ENCODE results near the gene PPP1R16B.
A peak's percentile ranks its signal among the peaks of the same experiment; 100 is the strongest.

PPP1R16B gene

DNA sequence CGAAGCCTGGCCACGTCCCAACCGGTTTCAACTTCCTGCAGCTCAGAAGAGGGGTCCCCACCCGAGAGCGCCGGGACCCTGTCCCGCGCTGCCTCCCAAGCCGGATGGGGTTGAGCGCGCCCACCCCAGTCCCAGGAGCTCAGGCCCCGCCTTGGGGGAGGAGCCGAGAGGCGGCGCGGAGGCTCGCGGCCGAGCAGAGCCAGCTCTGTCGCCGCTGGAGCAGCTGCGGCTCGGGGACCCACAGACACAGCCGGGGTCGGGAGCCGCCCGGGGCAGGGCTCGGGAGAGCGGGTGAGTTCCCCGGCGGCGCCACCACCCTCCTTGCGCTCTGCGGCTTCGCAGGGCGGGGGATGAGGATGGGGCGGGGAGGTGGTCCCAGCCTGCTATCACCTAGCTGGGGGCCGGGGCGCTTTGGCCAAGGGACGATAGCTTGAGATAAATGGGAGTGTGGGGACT is at the start of gene PPP1R16B:
TSS of gene PPP1R16B (plus strand) at position 196 of the 456 bp plus-strand sequence. CDS start 30,229 bp downstream, outside the sequence.
- peak; percentile 74 for DNase-seq

DNA sequence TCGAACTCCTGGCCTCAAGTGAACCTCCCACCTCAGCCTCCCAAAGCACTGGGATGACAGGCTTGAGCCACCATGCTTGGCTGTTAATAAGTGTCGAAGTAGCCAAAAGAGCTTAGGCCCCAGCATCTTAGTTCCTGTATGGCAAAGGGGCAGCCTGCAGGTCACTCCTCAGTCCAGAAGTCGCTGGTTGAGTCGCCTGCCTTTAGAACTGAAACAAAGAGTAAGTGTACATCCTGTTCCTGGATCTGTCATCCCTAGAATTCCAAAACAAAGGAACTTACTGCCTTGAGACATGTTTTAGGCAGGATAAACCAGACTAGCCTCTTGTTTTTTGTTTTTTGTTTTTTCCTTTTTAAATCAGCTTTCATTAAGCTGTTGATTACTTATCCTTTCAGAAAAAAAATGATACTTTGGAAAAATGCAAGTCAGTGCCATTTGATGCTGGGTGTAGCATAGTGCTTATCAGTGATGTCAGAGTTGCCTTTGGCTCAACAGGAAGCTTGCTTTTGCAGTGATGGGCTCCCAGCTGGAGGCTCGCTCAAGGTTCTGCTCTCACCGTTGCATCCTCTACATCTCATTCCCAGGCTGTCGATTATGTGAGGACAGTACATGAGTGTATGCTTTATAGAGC is 48.2 kb upstream of the PPP1R16B start:
- no peak for DNase-seq

DNA sequence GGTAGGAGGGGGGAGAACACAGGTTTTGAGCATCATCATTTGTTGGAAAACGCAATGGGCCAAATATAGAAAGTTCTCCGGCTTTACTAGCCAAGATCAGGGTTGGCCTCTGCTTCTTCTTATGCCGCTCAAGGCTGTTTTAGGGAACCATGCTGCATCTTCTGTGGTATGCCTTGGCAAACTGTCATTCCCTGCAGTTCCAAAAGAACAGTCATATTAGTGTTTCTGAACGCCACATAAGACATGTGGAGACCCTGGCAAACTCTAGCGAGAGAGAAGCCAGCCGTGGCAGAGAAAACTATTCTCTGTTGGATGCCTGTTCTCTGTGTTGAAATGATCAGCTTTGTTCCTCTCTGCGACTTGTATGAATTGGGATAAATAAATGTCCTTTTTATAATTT is 46.4 kb upstream of the PPP1R16B start:
- DNase-seq, result no peak

DNA sequence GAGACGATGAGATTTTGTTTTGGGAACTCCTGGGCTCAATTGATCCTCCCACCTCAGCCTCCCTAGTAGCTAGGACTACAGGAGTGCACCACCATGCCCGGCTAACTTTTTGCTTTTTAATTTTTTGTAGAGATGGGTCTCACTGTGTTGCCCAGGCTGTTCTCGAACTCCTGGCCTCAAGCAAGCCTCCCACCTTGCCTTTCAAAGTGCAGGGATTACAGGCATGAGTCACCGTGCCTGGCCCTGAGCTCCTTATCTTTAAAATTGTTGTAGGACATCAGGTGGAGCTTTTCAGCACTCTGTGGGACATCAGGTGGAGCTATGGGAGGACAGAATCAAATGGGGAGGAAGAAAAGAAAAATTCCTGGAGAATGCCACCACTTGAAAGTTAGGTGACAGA is 44.5 kb upstream of the PPP1R16B start:
- no peak for DNase-seq

DNA sequence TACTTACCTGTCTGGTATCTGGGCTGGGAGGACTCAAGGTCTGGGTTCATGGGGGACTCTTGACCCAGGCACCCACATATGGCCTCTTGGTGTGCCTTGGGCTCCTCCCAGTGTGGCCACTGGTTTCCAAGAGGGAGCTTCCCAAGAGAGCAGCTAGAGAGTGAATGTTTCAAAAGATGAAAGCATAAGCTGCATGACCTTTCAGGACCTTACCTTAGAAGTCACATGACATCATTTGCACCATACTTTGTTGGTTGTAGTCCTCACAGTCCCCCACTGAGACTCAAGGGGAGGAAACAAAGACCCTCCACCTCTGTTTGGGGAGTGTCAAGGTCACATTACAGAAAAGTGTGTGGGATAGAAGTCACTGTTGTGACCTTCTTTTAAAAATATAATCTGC is 43.3 kb upstream of the PPP1R16B start:
- no peak for DNase-seq

- no peak for DNase-seq
Measured at GRCh38 chr20:38763616-38764015, 41.9 kb upstream of the PPP1R16B start.

- no peak for DNase-seq
Measured at GRCh38 chr20:38764567-38765318, 40.8 kb upstream of the PPP1R16B start.

DNA sequence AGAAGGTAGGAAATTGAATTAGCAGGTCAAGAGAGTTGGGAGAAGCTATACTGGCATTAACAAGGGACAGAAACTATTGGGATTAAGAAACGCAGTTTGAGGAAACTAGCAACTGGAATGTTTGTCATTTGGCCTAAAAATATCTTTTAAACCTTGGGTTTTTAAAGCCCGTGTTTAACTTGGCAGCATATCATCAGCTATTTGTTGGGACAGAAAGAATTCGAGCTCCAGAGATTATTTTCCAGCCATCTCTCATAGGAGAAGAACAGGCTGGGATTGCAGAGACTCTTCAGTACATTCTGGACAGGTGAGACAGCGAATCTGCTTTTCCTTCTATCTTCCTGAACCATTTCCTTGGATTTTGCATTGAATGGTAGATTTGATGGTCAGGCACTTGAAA is 39.4 kb upstream of the PPP1R16B start:
- no peak for DNase-seq

DNA sequence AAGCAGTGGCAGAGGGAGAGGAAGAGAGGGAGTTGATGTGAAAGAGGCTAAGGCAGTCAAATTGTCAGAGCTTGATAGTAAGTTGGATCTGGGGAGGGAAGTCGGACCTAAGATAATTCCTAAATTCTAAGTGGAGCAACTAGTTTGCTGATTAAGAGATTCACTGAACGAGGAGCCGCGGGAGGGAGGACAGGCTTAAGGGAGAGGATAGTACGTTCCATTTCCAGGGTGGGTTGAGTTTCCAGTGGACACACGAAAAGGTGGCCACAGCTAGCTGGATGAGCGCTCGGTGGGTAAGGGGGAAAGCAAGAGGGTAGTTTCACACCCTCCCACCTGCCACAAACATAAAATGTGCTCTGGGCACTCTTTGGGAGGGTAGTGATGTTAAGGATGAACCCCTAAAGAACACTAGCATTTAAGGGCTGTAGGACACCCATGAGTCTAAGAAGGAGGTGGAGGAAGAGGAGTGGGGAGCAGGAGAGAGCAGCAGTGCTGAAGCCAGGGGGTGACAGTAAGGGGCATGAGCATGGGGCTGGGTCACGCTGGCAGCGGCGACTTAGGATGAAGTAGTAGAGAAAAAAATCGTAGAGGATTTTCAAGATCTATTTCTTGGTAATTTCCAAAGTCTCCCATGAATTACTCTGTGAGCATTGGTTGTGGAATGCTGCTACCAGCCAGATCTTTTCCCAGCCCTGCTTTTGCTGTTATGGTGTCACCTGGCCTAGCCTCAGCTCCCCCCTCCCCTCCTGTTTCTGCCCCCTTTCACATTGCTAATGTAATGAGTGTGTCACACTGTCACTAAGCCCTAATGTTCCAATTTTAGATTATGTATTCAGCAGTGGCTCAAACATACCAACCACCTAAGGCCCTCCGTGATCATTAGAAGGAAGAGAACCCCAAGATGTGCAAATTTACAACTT is 35.9 kb upstream of the PPP1R16B start:
- no peak for DNase-seq

GRCh38 chr20:38770546-38770945 is 35.0 kb upstream of the PPP1R16B start:
- no peak for DNase-seq

GRCh38 chr20:38770970-38771369 is 34.5 kb upstream of the PPP1R16B start:
- DNase-seq, result no peak

GRCh38 chr20:38771621-38772020 is 33.9 kb upstream of the PPP1R16B start:
- no peak for DNase-seq

GRCh38 chr20:38774167-38774566 is 31.3 kb upstream of the PPP1R16B start:
- DNase-seq, result no peak

- no peak for DNase-seq
Measured at GRCh38 chr20:38776363-38776762, 29.1 kb upstream of the PPP1R16B start.

- DNase-seq, result no peak
Measured at GRCh38 chr20:38779247-38780097, 26.0 kb upstream of the PPP1R16B start.

GRCh38 chr20:38782275-38782674 is 23.2 kb upstream of the PPP1R16B start:
- DNase-seq, result no peak

DNA sequence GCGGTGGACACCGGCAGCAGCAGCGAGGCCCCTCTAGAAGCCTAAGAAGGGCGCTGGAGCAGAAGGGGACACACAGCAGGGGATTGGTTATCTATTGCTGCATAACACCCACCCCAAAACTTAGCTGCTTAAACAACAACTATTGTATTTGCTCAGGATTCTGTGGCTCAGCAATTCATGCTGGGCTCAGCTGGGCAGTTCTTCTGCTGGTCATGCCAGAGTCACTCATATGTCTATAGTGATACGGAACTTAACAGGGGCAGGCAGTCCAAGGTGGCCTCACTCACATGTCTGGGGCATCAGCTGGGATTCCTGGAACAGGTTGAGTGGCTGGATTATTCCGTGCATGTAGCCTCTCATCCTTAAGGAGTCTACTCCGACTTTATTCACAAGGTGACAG is 17.6 kb upstream of the PPP1R16B start:
- no peak for DNase-seq

GRCh38 chr20:38789503-38790199 is 15.8 kb upstream of the PPP1R16B start:
- DNase-seq, result no peak

DNA sequence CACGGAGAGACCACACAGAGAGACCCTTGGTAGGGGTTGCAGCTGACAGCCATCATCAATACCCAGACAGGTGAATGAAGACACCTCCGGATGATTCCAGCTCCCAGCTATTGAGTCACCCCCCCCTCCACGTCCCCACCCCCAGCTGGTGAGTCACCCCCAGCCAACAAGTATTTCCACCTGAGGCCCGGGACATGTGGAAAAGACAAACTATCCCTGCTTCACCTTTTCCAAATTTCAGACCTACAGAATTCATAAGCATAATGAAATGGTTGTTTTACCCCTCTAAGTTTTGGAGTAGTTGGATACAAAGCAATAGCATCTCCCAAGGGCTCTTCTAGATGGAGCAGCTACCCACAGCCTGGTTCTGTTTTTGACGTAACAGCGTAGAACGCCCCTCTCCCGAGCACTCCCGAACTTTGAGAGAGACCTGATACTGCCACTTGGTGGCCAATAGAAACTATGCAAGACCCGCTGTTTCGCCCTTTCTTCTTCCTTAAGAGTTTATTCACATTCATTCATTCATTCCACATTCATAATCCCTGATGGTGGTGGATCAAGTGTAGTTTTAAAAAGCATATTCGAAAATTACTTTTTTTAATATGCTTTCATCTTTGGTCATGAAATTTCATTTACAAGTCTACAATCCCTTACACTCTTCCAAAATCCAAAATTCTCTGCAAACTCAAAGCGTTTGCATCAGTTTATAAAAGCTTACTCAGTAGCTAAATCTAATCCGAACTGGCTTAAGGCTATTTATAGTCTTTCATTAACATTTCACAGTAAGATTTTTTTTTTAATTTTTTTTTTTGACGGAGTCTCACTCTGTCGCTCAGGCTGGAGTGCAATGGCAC is 15.1 kb upstream of the PPP1R16B start:
- DNase-seq, result peak; percentile 83

GRCh38 chr20:38791291-38791690 is 14.2 kb upstream of the PPP1R16B start:
- DNase-seq, result no peak

GRCh38 chr20:38791940-38792339 is 13.6 kb upstream of the PPP1R16B start:
- no peak for DNase-seq

All from OCI-M1 (cell line).